HCEC 1CT (cell line): ENCODE measurements around the gene DIAPH1.

Experiments used
- DNase-seq: peaks from one replicate; pipeline ENCODE4 v3.0.0-alpha.2; 2017

Gene DIAPH1

GRCh38 chr5:141618804-141619554 is at the start of gene DIAPH1:
DIAPH1 (minus strand) TSS chr5:141619000; CDS start chr5:141618914, 86 bp downstream.
- peak; percentile 96 for DNase-seq

DNA sequence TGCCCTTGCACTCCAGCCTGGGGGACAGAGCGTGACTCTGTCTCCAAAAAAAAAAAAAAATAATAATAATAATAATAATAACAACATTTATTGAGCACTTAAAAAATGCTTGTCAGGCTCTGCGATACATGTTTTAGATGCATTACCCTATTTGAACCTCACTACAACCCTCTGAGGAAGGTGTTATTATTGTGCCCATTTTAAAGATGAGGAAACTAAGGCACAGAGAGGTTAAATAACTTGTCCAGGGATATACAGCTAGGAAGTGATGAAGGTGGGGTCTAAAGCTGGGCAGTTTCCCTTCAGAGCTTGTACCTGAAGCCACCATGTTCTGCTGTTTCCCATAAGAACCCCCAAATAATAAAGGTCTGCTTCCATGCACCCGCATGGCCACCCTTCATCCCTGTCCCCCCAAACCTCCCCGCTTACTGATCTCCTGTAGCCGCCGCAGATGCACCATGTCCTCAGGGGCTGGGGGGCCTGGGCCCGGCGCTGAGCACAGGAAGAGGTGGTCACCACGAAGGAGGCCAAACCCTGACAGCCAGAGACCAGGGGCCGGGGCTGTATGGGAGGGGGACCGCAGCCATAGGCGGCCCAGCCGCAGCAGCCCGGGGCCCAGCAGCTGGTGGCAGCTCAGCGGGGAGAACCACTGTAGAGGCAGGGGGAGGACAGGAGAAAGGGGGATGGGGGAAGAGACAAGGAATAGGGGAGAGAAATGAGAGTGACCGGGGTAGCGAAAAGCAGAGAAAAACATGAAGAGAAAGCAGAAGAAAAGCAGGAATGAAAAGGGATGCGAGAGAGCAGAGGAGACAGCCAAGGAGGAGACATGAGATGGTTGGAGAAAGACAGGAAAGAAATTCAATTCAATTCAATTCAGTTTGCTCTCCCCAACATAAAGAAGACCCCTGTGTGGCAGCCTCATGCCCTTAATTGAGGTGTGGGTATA is 47.5 kb upstream of the DIAPH1 start:
- DNase-seq = no peak

GRCh38 chr5:141664733-141665461 is 46.1 kb upstream of the DIAPH1 start:
- DNase-seq = peak; percentile 40

DNA sequence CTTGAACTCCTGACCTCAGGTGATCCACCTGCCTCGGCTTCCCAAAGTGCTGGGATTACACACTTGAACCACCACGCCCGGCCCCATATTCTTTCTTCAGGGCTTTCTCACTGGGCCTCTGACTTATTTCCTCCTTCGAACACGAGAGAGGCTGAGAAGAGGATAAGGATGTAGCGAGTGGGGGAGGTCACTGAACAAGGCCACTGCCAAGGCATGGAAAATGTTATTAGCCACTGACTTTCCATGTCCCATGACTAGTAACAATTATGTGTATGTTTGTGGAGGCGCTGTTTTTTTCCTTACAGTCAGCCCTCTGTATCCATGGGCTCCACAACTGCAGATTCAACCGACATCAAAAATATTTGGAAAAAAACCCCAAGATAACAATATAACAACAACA is 44.7 kb upstream of the DIAPH1 start:
- DNase-seq = no peak

GRCh38 chr5:141662028-141662427 is 43.2 kb upstream of the DIAPH1 start:
- no peak for DNase-seq

DNA sequence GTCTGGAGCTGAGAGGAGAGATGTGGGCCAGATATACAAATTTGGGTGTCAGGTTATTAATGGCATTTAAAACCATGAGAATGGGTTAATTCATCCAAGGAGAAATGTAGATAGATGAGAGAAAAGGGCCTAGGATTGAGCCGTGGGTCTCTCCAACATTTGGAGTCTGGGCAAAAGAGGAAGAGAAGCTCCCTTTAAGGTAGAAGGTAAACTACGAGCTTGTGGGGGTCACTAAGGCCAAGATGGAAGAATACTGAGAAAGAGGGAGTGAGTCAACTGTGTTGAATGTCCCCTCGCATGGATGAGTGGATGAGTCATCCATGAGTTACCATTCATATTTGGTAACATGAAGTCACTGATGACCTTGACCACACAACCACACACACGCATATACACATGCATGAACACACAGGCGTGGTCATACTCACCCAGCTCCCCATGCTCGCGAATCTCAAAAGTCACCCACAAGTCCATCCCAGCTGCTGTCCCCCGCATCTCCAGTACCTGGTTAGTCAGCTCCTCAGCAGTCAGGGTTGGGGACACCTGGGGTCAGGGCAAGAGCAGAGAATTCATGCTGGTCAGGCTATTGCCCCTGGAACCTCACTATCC is 39.2 kb upstream of the DIAPH1 start:
- DNase-seq = peak; percentile 97

DNA sequence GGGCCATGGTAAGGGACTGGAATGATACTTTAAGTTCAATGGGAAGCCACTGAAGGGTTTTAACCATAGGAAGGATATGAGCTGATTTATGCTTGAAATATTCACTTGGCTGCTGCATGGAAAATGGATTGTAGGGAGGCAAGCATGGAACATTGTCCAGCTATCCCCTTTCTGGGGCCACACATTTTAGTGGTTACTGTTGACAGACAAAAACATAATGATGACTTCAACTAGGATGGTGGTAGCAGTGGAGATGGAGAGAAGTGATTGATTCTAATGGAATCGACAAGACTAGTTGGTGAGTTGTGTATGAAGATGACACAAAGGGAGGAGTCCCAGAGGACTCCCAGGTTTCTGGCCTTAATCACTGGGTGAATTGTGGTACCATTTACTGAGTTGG is 38.6 kb upstream of the DIAPH1 start:
- peak; percentile 11 for DNase-seq

GRCh38 chr5:141656396-141656795 is 37.6 kb upstream of the DIAPH1 start:
- no peak for DNase-seq

GRCh38 chr5:141655020-141655419 is 36.2 kb upstream of the DIAPH1 start:
- no peak for DNase-seq

DNA sequence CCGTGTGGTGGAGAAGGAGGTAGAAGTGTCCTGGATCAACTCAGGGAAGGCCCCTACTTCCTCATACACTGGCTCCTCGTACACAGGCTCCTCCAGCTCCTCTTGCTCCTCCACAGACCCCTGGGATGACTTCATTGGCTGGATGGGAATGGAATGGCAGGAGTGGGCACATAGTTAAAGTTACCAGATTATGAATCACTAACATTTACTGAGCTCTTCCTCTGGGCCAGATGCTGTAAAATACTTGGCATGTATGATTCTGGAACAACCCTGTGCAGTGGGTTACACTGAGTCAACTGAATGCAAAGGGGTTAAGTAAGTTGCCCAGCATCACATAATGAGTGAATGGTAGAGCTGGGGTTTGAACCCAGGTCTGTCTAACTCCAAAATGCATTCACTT is 35.5 kb upstream of the DIAPH1 start:
- DNase-seq = peak; percentile 84

DNA sequence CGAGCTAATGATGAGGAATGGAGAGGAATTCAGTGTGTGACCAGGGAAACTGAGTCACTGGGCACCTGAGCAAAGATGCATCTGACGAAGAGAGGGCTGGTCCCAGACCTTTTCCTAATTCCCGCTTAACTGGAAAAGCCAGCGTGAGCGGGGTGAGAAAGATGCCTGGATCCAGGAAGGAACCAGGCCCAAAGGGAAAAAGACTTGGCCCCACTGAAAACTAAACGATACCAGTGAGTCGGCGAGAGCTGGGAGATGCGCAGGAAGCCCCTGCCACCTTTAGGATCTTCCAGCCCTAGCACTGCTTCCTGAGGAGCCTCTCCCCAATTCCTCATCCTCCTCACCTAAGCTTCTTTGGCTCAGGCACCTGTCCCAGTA is 32.9 kb upstream of the DIAPH1 start:
- no peak for DNase-seq

- DNase-seq = peak; percentile 67
These were observed 32.3 kb upstream of the DIAPH1 start, which contains the start of gene FCHSD1 for GRCh38 chr5:141650851-141651727. FCHSD1 (minus strand) TSS chr5:141651418; CDS start chr5:141651368, 50 bp downstream.

DNA sequence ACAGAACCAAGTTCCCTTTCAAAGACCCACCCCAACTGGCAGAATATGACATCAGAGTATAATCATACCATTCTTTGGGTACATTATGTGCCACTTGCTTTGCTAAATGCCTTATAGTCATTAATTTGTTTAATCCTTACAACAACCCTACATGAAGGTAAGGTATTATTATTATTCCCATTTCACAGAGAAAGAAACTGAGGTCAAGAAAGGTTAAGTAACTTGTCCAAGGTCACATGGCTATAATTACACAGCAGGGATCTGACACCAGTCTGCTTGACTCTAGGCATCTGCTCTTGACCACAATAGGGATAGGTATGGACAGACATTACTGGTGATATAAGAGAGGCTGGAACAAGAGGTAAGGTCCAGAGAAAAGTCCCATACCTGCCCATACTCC is 31.2 kb upstream of the DIAPH1 start:
- DNase-seq = no peak

DNA sequence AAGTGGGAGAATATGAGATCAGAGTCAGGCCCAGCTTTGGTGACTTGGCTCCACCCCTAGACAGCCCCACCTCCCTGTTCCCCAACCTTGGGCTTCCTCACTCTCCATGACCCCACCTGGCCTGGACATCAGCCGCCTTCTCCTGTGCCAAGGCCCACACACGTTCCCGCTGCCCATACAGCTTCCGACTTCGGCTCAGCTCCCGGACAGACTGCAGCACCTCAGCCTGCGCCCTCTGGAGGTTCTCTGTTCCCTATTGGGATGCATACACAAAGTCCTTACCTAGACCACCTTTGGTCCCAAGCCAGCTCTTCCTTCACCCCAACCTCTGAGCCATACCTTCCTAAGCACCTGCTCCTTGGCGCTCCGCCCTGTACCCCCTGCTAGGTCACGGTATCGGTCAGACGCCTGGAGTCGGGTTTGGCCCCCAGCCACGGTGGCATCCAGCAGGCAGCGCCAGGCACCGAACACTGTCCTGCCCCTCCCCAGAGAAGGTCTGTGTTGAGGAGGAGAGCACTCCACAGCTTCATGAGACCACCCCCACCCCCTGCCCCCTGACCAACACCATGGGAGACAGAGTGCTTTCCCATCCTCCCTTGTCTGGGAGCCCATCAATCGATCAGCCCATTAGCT is 30.4 kb upstream of the DIAPH1 start:
- DNase-seq = no peak

DNA sequence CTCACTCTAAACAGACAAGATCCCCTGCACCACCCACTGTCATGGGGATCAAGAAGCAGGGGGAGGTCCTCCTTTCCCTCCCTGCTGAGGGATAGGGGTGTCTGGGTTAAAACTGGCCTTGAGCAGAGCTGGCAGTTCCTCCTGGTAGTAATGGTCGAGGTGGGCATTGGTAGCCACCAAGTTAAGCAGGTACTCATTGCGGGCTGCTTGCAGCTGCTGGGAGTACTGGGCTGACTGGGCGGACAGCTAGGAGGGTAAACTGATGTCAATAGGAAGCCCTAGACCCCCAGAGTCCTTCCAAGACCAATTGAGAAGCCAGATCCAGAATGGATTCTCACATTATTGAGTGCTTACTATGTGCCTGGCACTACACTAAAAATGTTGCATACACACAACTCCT is 29.1 kb upstream of the DIAPH1 start:
- no peak for DNase-seq

DNA sequence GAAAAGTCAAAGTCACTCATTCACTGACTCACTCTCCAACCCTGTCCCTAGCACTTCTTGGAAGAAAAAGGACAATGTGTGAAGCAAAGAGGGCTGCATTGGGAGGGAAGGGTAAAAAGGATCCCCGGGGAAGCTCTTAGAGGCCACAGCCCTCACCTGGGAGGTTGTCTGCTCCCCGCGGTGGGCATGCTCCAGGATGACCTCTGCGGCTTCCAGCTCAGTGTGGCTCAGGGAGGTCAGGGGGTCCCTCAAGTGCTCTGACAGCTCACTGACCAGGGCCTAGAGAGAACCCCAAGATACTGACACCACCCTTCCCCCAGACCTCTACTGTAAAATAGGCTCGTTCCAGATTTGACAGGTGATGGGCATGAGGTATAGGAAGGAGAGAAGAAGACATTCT is 28.4 kb upstream of the DIAPH1 start:
- DNase-seq = no peak

DNA sequence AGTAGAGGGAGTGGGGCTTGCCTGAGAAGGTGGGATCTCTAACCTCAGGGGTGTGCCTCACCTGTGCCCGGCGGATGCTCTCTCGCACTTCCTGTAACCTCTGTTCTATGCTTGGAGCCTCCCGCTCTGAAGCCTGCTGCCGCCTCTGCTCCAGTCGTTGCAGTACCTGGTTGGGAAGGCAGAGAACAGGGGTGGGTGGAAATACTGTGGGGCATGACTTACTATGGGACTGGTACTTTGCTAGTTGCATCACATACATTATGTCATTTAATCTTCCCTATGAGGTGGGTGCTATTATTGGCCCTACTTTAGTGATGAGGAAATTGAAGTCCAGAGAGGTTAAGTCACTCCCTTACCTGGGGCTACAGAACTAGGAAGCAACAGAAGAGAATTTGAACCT is 27.2 kb upstream of the DIAPH1 start:
- DNase-seq = no peak

DNA sequence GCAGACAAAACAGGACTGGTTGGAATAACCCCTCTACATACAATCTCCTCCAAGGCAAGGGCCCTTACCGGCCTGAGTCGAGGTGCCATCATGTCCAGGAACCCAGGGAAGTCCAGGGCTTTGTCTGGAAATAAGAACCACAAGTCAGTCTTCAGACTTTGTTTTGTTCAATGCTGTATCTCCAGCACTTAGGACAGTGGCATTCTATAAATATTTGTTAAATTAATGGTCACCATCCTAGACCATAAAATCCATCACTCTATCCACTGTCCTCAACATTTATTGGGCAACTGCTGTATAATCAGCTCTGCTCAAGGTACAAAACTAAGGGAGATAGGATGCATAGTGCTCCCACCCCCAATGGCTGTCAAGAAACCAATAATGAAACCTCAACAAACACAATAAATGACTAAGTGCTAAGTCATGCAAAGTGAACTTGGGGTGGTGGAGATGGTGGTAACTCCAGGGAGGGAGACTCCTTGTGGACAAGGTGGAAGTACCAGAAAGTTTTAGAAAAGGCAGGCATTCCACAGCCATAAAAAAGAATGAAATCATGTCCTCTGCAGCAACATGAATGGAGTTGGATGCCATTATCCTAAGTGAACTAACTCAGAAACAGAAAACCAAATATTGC is 23.0 kb upstream of the DIAPH1 start:
- peak; percentile 81 for DNase-seq

DNA sequence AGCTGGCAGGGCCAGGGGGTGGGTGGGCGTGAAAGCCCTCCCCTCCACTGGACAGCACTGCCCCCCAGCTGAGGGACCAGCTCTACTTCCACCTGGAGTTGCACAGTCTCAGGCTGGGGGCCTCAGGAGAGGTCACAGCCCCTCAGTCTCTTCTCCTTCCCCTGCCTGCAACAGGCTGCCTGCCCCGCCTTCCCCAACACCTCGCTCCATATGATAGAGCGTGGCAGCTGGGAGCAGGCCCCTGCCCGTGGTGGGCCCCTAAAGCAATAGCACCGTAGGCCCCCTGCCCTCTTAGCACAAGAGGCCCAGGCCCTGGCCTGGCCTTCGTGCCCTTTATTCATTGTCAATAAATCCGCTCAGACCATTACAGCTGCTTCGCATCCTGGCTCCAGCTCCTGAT is 21.9 kb upstream of the DIAPH1 start:
- no peak for DNase-seq

DNA sequence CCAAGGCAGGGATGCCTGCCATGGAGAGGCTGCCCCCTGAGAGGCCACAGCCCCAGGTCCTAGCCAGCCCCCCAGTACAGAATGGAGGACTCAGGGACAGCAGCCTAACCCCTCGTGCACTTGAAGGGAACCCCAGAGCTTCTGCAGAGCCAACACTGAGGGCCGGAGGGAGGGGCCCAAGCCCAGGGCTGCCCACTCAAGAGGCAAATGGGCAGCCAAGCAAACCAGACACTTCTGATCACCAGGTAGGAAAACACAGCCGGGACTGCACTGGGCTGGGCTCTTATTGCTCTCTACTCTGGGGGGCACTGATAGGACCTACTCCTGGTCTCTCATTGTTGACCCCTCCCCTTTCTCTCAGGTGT is 21.2 kb upstream of the DIAPH1 start:
- DNase-seq = no peak
